22Rv1 (cell line): Measurements from ENCODE around the gene BACH2.

Experiments used
- CTCF ChIP-seq: fragments of 450-650 bp; IDR thresholded peaks from 2 replicates; pipeline ENCODE4 v1.5.1; 2017; ENCODE audit warnings: mild to moderate bottlenecking
- ZFX ChIP-seq: fragments of 450-650 bp; IDR thresholded peaks from 2 replicates; pipeline ENCODE4 v1.6.1; 2017; ENCODE audit warnings: antibody characterized with exemption, borderline replicate concordance

- no peak for TF ChIP-seq CTCF
- no peak for TF ChIP-seq ZFX
Measured at GRCh38 chr6:90148867-90149266, 147.8 kb downstream of the BACH2 start.
